Measurements from ENCODE around the gene RPL18A. TPM values are rescaled to one million over a fixed set of nuclear protein-coding genes. Genes with fewer than 3 reads are reported as not detected.

RPL18A gene
- total RNA-seq, 1 experiment from 2014 or later, result 2,241 TPM

GRCh38 chr19:17821190-17821589 lies 38.5 kb upstream of the RPL18A start, which contains the start of gene INSL3:
Gene INSL3, minus strand, starts transcription at chr19:17821519. Its CDS starts 13 bp downstream, at chr19:17821506.
- DNase-seq (no peak), ATAC-seq (no peak)
- Histone ChIP-seq H2AFZ (ENCODE audit: low read length) (no peak within 1 kb of the TSS), H4K20me1 (ENCODE audit: low read length) (no peaks in the 10 kb centered on the region), H3K79me2 (ENCODE audit: low read length) (no peaks in the 10 kb centered on the region), H3K27ac (ENCODE audit: low read length) (no peak within 1 kb of the TSS), H3K36me3 (ENCODE audit: low read depth, low read length) (no peaks in the 10 kb centered on the region), H3K27me3 (ENCODE audit: low read length) (no peaks in the 10 kb centered on the region), H3K9me2 (replicated peaks; ENCODE audit: low read length) (no peaks in the 10 kb centered on the region), H3K4me1 (ENCODE audit: insufficient read depth, low read length) (no peaks in the 10 kb centered on the region), H3K4me2 (ENCODE audit: low read length) (no peak within 1 kb of the TSS), H3F3A (ENCODE audit: low read length, unreplicated experiment) (no peaks in the 10 kb centered on the region), H3K4me3 (ENCODE audit: low read length) (no peak within 1 kb of the TSS), H3K9me3 (ENCODE audit: low read length) (no peaks in the 10 kb centered on the region), H3K9ac (ENCODE audit: low read length) (no peak within 1 kb of the TSS)
- ChIA-PET POLR2A (ENCODE audit: unreplicated experiment) (no interaction called here), CTCF (no interaction called here)
- no TSS peak for BruUV-seq (replicated peaks)
- intact Hi-C loops (cut with micrococcal nuclease), result no loop called here
- no peak for TF ChIP-seq EZH2 (IDR thresholded peaks at IDR 0.05; ENCODE audit: low read length, unreplicated experiment)
- TF ChIP-seq, protein P1, sequence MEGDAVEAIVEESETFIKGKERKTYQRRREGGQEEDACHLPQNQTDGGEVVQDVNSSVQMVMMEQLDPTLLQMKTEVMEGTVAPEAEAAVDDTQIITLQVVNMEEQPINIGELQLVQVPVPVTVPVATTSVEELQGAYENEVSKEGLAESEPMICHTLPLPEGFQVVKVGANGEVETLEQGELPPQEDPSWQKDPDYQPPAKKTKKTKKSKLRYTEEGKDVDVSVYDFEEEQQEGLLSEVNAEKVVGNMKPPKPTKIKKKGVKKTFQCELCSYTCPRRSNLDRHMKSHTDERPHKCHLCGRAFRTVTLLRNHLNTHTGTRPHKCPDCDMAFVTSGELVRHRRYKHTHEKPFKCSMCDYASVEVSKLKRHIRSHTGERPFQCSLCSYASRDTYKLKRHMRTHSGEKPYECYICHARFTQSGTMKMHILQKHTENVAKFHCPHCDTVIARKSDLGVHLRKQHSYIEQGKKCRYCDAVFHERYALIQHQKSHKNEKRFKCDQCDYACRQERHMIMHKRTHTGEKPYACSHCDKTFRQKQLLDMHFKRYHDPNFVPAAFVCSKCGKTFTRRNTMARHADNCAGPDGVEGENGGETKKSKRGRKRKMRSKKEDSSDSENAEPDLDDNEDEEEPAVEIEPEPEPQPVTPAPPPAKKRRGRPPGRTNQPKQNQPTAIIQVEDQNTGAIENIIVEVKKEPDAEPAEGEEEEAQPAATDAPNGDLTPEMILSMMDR (conservative IDR thresholded peaks at IDR 0.05; ENCODE audit: low read depth, low read length), result no peak
- no peak for TF ChIP-seq EZH2phosphoT487 (IDR thresholded peaks at IDR 0.05; ENCODE audit: borderline replicate concordance, low read length)

DNA sequence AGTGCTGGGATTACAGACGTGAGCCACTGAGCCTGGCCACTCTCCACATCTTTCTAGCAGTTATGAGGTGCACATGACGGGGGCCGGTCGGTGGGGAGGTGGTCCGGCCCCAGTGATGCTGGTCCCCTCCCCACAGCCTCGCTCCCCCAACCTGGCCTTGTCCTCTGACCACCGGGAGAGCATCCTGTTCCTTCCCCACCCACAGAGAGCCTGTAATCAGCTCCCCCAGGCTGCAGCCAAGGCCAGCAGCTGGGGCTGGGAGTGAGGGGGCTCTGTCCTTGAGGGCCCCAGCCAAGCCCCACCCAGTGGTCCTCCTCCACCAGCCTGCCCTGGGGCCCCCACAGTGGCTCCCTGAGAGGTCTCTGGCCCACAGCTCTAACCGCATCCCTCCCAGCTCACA lies 35.4 kb upstream of the RPL18A start:
- Histone ChIP-seq H3F3A (ENCODE audit: low read length, unreplicated experiment) (no peaks in the 10 kb centered on the region), H3K27me3 (ENCODE audit: low read length) (no peaks in the 10 kb centered on the region), H3K9ac (ENCODE audit: low read length) (no peak overlapping the region), H3K27ac (ENCODE audit: low read length) (no peak overlapping the region), H3K4me3 (ENCODE audit: low read length) (no peak overlapping the region), H3K4me1 (ENCODE audit: insufficient read depth, low read length) (no peaks in the 10 kb centered on the region), H2AFZ (ENCODE audit: low read length) (no peak overlapping the region), H3K4me2 (ENCODE audit: low read length) (no peak overlapping the region), H3K9me2 (replicated peaks; ENCODE audit: low read length) (no peaks in the 10 kb centered on the region), H4K20me1 (ENCODE audit: low read length) (no peaks in the 10 kb centered on the region), H3K9me3 (ENCODE audit: low read length) (no peaks in the 10 kb centered on the region), H3K79me2 (ENCODE audit: low read length) (no peaks in the 10 kb centered on the region), H3K36me3 (ENCODE audit: low read depth, low read length) (no peaks in the 10 kb centered on the region)
- TF ChIP-seq EZH2phosphoT487 (IDR thresholded peaks at IDR 0.05; ENCODE audit: borderline replicate concordance, low read length), result no peak
- no peak for TF ChIP-seq EZH2 (IDR thresholded peaks at IDR 0.05; ENCODE audit: low read length, unreplicated experiment)
- TF ChIP-seq, protein P1 (conservative IDR thresholded peaks at IDR 0.05; ENCODE audit: low read depth, low read length), result no peak
- ATAC-seq, result no peak
- no TSS peak for BruUV-seq (replicated peaks)
- intact Hi-C loops (cut with micrococcal nuclease), result no loop called here
- POLR2A ChIA-PET (ENCODE audit: unreplicated experiment), result no interaction called here
- CTCF ChIA-PET, result no interaction called here
- DNase-seq, result no peak

DNA sequence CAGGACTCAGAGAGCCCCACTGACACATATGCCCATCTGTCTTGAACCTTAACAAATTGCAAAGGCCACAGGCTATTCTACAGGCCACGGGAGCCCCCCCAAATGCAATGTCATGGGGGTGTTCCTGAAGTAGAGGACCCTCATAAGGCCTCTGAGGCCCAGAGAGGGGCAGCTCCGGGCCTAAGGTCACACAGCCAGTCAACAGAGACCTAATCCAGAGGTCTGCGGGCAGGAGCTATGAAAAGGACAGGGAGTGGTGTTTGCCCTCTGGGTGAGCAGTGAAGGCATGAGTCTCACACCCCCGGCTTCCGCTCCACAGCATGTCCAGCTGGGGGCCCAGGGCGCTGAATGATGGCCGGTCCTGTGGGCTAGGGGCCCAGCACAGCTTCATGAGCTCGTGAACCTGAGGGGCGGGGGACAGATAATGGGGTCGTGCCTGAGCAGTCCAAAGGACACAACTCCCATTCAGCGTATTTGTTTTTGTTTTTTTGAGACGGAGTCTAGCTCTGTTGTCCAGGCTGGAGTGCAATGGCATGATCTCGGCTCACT lies 33.1 kb upstream of the RPL18A start:
- BruUV-seq (replicated peaks), result no TSS peak
- ChIA-PET POLR2A (ENCODE audit: unreplicated experiment) (no interaction called here), CTCF (no interaction called here)
- H3K36me3 ChIP-seq (ENCODE audit: low read depth, low read length), result no peaks in the 10 kb centered on the region
- H3K4me3 ChIP-seq (ENCODE audit: low read length), result no peak overlapping the region
- H3K27me3 ChIP-seq (ENCODE audit: low read length), result no peaks in the 10 kb centered on the region
- DNase-seq (no peak), ATAC-seq (no peak)
- no peaks in the 10 kb centered on the region for H3K9me2 ChIP-seq (replicated peaks; ENCODE audit: low read length)
- H2AFZ ChIP-seq (ENCODE audit: low read length), result no peak overlapping the region
- H4K20me1 ChIP-seq (ENCODE audit: low read length), result no peaks in the 10 kb centered on the region
- no peak overlapping the region for H3K4me2 ChIP-seq (ENCODE audit: low read length)
- H3K9me3 ChIP-seq (ENCODE audit: low read length), result no peaks in the 10 kb centered on the region
- TF ChIP-seq EZH2phosphoT487 (IDR thresholded peaks at IDR 0.05; ENCODE audit: borderline replicate concordance, low read length) (no peak), EZH2 (IDR thresholded peaks at IDR 0.05; ENCODE audit: low read length, unreplicated experiment) (no peak)
- TF ChIP-seq, protein P1 (conservative IDR thresholded peaks at IDR 0.05; ENCODE audit: low read depth, low read length), result no peak
- H3K9ac ChIP-seq (ENCODE audit: low read length), result no peak overlapping the region
- intact Hi-C loops (cut with micrococcal nuclease), result no loop called here
- no peak overlapping the region for H3K27ac ChIP-seq (ENCODE audit: low read length)
- peaks cover 10% of the 10 kb centered on the region; the same call in 1 of the 2 replicates for H3K4me1 ChIP-seq (ENCODE audit: insufficient read depth, low read length)
- no peaks in the 10 kb centered on the region for H3F3A ChIP-seq (ENCODE audit: low read length, unreplicated experiment)
- no peaks in the 10 kb centered on the region for H3K79me2 ChIP-seq (ENCODE audit: low read length)

Data from PC-3 (cell line).